Measurements from ENCODE around the gene GRID2. TPM values are rescaled to one million over a fixed set of nuclear protein-coding genes. Genes with fewer than 3 reads are reported as not detected.

The GRID2 gene
- total and polyA plus RNA-seq, 10 of the 15 experiments (the other 5 are each of a cell fraction or from before 2014, with no cell fraction given): not detected

DNA sequence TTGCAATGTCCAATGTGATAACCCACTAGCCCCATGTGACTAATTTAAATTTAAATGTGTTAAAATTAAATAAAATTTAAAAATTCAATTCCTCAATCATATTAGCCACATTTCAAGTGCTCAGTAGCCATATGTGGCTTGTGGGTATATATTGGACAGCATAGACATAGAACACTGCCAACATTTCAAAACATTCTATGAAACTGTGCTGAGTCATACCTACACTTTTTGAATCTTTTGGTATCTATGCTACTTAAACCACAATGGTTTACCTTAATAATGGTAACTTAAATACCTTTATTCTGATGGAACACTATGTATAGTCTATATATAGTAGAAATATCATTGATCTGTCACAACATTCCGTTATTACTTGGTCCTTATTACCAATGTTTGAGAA is 1301.4 kb downstream of the GRID2 start:
- ChIA-PET SMC1A (ENCODE audit: uncharacterized antibody, unreplicated experiment) (no interaction called here), CTCF (interaction anchor here (1.2 kb wide), 1 partner anchor 14 kb away, joined by 4 read pairs; no protein-coding TSS in a partner anchor), POLR2A (no interaction called here), RAD21 (ENCODE audit: unreplicated experiment) (no interaction called here)
- TF ChIP-seq ATF7 (IDR thresholded peaks at IDR 0.05; ENCODE audit: low read depth) (no peak), RUNX3 (IDR thresholded peaks at IDR 0.05; ENCODE audit: low read length) (peak; percentile 38)
- DNase-seq (ENCODE audit: low read depth, low spot score): no peak
- Histone ChIP-seq H4K20me1 (ENCODE audit: control insufficient read depth, insufficient read depth) (no peaks in the 10 kb centered on the region), H3K27me3 (replicated peaks in 1 of 2; ENCODE audit: control insufficient read depth in 2 of 2, insufficient read depth in 2 of 2, low read length in 1 of 2) (no peaks in the 10 kb centered on the region), H3K79me2 (ENCODE audit: control insufficient read depth, insufficient read depth, low read length) (no peaks in the 10 kb centered on the region), H3K4me1 (ENCODE audit: control insufficient read depth, insufficient read depth, low read length) (no peaks in the 10 kb centered on the region), H2AFZ (ENCODE audit: control insufficient read depth, low read depth, low read length) (no peak overlapping the region), H3K9ac (ENCODE audit: control insufficient read depth, insufficient read depth, low read length) (no peak overlapping the region), H3K4me2 (ENCODE audit: control insufficient read depth, insufficient read depth) (no peak overlapping the region), H3K4me3 (no peak overlapping the region), H3K36me3 (ENCODE audit: control insufficient read depth in 2 of 2, insufficient read depth in 2 of 2, low read length in 1 of 2) (no peaks in the 10 kb centered on the region), H3K9me3 (replicated peaks; ENCODE audit: control insufficient read depth, insufficient read depth, low read length) (no peaks in the 10 kb centered on the region), H3K27ac (ENCODE audit: control insufficient read depth, insufficient read depth) (no peak overlapping the region)
- intact Hi-C loops (cut with micrococcal nuclease; ENCODE audit: unreplicated experiment) (no loop called here), in situ Hi-C loops (cut with MboI) (no loop called here)
- no TSS peak for BruUV-seq (replicated peaks)
- no peak for FAIRE-seq
- peak; percentile 61; the same call in 2 of the 3 replicates for ATAC-seq
- 0% methylated on average over 1 of the region's 1 CpG for WGBS (ENCODE audit: insufficient coverage, insufficient replicate concordance, low lambda C conversion rate, missing lambda C conversion rate)

GRCh38 chr4:93617606-93618005 is 1313.8 kb downstream of the GRID2 start:
- Histone ChIP-seq H3K9me3 (replicated peaks; ENCODE audit: control insufficient read depth, insufficient read depth, low read length) (no peaks in the 10 kb centered on the region), H3K4me1 (ENCODE audit: control insufficient read depth, insufficient read depth, low read length) (no peaks in the 10 kb centered on the region), H3K27ac (ENCODE audit: control insufficient read depth, insufficient read depth) (no peak overlapping the region), H2AFZ (ENCODE audit: control insufficient read depth, low read depth, low read length) (no peak overlapping the region), H3K9ac (ENCODE audit: control insufficient read depth, insufficient read depth, low read length) (no peak overlapping the region), H3K4me3 (no peak overlapping the region), H3K4me2 (ENCODE audit: control insufficient read depth, insufficient read depth) (no peak overlapping the region), H3K36me3 (ENCODE audit: control insufficient read depth in 2 of 2, insufficient read depth in 2 of 2, low read length in 1 of 2) (no peaks in the 10 kb centered on the region), H3K79me2 (ENCODE audit: control insufficient read depth, insufficient read depth, low read length) (no peaks in the 10 kb centered on the region), H4K20me1 (ENCODE audit: control insufficient read depth, insufficient read depth) (no peaks in the 10 kb centered on the region), H3K27me3 (replicated peaks in 1 of 2; ENCODE audit: control insufficient read depth in 2 of 2, insufficient read depth in 2 of 2, low read length in 1 of 2) (no peaks in the 10 kb centered on the region)
- intact Hi-C loops (cut with micrococcal nuclease; ENCODE audit: unreplicated experiment): no loop called here
- TF ChIP-seq IRF4 (IDR thresholded peaks at IDR 0.05; ENCODE audit: low read depth, low read length) (no peak), SUPT20H (IDR thresholded peaks at IDR 0.05; ENCODE audit: borderline replicate concordance, control insufficient read depth, low read depth, low read length) (no peak), HDAC2 (IDR thresholded peaks at IDR 0.05) (no peak), NKRF (conservative IDR thresholded peaks at IDR 0.05) (no peak), TCF3 (IDR thresholded peaks at IDR 0.05; ENCODE audit: borderline replicate concordance, insufficient read depth, low read depth, low read length) (no peak), MYC (IDR thresholded peaks at IDR 0.05; ENCODE audit: insufficient read depth, insufficient read length, insufficient replicate concordance, low read length, severe bottlenecking) (no peak), MEF2B (IDR thresholded peaks at IDR 0.05; ENCODE audit: partially characterized antibody, poor library complexity, severe bottlenecking) (no peak), FOXK2 (IDR thresholded peaks at IDR 0.05) (no peak), USF2 (IDR thresholded peaks at IDR 0.05; ENCODE audit: borderline replicate concordance, low read depth, low read length) (no peak)
- TF ChIP-seq, protein P1, sequence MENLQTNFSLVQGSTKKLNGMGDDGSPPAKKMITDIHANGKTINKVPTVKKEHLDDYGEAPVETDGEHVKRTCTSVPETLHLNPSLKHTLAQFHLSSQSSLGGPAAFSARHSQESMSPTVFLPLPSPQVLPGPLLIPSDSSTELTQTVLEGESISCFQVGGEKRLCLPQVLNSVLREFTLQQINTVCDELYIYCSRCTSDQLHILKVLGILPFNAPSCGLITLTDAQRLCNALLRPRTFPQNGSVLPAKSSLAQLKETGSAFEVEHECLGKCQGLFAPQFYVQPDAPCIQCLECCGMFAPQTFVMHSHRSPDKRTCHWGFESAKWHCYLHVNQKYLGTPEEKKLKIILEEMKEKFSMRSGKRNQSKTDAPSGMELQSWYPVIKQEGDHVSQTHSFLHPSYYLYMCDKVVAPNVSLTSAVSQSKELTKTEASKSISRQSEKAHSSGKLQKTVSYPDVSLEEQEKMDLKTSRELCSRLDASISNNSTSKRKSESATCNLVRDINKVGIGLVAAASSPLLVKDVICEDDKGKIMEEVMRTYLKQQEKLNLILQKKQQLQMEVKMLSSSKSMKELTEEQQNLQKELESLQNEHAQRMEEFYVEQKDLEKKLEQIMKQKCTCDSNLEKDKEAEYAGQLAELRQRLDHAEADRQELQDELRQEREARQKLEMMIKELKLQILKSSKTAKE (IDR thresholded peaks at IDR 0.05; ENCODE audit: low read depth, poor library complexity, severe bottlenecking): no peak
- CTCF ChIA-PET: no interaction called here
- RAD21 ChIA-PET (ENCODE audit: unreplicated experiment): interaction anchor here (1.1 kb wide), 1 partner anchor 93 kb away, joined by 3 read pairs; no protein-coding TSS in a partner anchor
- 13% methylated on average over 4 of the region's 4 CpGs for WGBS (ENCODE audit: insufficient coverage, insufficient replicate concordance, low lambda C conversion rate, missing lambda C conversion rate)
- no peak for ATAC-seq
- no peak for FAIRE-seq
- SMC1A ChIA-PET (ENCODE audit: uncharacterized antibody, unreplicated experiment): interaction anchor here (1.3 kb wide), 1 partner anchor 13 kb away, joined by 3 read pairs; no protein-coding TSS in a partner anchor
- BruUV-seq (replicated peaks): no TSS peak
- DNase-seq (ENCODE audit: low read depth, low spot score): no peak
- in situ Hi-C loops (cut with MboI): no loop called here
- POLR2A ChIA-PET: no interaction called here

Data from GM12878 (cell line).